Hematopoietic multipotent progenitor cell treated with erythropoietin and hydrocortisone succinate and interleukin-3 and kit ligand, for 8 days (in vitro differentiated cells): ENCODE data around the gene TPRX2.
"Not testable (repeated sequence)": the region's sequence is repeated elsewhere in the genome, so short reads cannot be mapped to it uniquely, and the experiment has no call there.

Source experiments
- DNase-seq: peaks from one replicate; pipeline ENCODE4 v3.0.0-alpha.2; 2015

Gene TPRX2

GRCh38 chr19:47863514-47863936, 4.5 kb downstream of the TPRX2 start:
- peak; percentile 78 for DNase-seq

- DNase-seq = no peak
Observed at GRCh38 chr19:47865166-47865565, 6.1 kb downstream of the TPRX2 start.

DNA sequence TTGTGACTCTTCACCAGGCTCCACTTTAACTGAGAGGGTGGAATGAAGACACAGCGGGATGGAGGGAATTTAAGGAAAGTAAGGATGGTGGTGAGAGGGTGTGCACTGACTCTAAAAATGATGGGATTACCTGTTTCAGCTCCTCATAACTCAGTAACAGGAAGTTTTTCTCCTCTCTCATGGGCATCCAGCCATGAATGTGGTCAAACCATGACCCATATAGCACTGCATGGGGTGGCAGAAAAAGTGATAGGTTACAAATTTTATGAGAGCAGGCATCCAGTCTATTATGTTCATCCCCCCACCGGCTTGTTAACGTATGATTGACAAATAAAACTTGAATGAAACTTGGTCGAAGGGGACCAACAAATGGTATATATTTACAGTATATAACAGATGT, 19.9 kb downstream of the TPRX2 start:
- no peak for DNase-seq

DNA sequence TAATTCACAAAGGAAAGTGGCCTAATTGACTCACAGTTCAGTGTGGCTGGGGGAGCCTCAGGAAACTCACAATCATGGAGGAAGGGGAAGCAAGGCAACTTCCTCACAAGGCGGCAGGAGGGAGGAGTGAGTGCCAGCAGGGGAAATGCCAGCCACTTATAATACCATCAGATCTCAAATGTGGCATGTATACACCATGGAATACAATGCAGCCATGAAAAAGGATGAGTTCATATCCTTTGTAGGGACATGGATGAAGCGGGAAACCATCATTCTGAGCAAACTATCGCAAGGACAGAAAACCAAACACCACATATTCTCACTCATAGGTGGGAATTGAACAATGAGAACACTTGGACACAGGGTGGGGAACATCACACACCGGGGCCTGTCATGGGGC, 20.4 kb downstream of the TPRX2 start:
- not testable (repeated sequence) for DNase-seq

DNA sequence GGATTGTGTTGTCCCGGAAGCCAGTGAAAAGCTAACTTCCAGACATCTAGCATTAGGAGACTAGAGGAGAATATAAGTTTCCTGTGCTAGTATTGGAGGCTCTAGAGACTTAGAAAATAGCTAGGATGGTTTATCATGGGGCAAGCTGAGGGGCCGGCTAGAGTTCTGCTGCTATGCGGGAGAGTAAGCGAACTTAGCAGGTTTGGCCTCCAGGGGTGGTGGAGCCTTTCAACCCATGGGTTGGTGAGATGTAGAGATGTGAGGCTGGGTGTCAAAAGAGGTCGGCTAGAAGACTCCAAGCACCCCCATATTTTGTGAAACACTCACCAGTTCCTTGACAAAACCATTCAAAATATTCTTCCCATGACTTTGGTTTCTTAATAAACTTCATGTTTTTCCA, 22.7 kb downstream of the TPRX2 start:
- DNase-seq = no peak

GRCh38 chr19:47882890-47883289, 23.9 kb downstream of the TPRX2 start:
- no peak for DNase-seq

- no peak for DNase-seq
Observed at GRCh38 chr19:47885067-47885463, 26.0 kb downstream of the TPRX2 start.

DNA sequence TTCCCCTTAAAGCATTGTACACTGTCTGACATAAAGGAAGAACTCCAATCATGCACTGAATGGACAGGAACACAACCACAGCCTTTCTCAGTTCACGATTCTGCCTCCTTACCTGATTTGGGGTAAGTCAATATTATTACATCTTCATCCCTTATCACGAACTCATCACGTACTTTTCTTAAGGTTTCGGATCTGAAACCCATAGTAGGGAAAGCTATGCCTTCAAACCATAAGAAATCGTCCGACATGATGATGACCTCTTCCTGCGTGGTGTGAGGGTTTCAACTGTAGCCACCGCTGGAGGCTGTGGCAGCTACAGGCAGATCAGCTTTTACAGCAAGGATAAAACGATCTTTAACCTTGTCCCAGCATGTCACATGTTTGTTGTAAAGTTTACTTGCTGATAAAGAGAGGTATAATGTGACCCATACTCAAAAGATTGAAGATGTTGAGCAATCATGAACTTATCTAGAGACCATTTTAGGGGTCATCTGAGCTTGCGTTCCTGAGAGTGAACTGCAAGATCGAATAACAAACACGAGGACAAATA, 27.1 kb downstream of the TPRX2 start, which contains the start of gene SULT2A1:
Gene SULT2A1, minus strand, starts transcription at position 306 of the 550 bp plus-strand sequence. Its CDS starts 58 bp downstream, at position 248.
- DNase-seq = no peak

DNA sequence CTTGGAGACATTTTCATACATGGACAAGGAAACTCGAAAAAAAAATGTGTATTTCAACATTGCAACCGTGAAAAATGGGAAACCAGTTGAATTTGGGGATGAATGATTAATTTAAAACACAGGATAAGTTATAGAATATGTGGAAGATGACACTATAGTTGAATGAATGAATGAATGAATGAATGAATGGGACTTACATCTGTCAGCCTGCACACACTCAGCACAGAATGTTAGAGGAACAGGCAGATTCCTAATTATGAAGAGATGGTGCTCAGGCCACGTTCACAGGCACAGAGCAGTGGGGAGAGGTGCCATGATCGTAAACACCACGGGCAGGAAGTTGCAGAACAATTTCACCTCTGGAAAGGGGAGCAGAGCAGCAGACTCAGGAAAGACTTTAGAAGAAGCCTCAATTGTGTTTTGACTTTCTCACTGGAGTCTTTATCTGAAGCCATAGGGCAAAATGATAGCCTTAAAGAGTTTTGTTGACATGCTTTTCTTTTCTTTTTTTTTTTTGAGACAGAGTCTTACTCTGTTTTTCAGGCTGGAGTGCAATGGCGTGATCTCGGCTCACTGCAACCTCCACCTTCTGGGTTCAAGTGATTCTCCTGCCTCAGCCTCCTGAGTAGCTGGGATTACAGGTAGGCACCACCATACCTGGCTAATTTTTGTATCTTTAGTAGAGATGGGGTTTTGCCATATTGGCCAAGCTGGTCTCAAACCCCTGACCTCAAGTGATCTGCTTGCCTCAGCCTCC, 32.0 kb downstream of the TPRX2 start:
- DNase-seq = no peak

GRCh38 chr19:47891622-47891922, 32.5 kb downstream of the TPRX2 start:
- no peak for DNase-seq

- DNase-seq = peak; percentile 87
Observed at GRCh38 chr19:47891923-47892666, 33.1 kb downstream of the TPRX2 start.

DNA sequence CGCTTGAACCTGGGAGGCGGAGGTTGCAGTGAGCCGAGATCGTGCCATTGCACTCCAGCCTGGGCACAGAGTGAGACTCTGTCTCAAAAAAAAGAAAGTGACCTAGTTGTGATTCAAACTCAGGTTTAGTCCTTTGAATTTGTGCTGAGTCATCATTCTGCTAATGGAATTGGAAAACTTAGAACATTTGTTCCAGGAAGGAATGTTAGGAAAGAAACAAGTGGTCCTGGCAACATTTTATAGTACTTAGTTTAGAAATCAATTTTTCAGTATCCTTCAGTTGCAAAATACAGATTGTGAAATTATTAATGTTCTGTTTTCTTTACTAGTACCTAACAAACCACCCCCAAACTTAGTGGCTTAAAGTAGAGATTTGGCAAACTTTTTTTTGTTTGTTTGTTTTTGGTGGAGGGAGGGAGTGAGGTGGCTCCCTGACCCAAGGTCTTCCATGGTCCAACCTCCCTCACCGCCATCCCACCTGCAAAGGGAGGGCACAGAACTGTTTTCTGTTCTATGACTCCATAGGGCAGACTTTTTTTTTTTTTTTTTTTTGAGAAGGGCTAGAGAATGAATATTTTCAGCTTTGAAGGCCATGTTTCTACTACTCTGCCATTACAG, 36.2 kb downstream of the TPRX2 start:
- no peak for DNase-seq

DNA sequence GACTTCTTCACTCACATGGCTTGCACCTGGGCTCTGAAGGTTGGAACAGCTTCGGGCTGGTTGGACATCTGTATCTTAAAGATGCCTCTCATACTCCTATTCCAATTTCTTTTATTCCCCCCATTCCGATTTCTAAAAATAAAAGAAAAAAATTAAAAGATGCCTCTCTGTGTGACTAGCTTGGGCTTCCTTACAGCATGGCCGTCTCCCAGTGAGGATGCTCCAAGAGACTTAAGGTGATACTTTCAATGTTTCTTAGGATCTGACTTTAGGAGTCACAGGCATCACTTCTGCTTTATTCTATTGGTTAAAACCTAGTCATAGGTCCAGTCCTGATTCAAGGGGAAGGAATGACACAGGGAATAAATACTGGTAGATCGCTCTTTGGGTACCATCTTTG, 37.0 kb downstream of the TPRX2 start:
- no peak for DNase-seq

DNA sequence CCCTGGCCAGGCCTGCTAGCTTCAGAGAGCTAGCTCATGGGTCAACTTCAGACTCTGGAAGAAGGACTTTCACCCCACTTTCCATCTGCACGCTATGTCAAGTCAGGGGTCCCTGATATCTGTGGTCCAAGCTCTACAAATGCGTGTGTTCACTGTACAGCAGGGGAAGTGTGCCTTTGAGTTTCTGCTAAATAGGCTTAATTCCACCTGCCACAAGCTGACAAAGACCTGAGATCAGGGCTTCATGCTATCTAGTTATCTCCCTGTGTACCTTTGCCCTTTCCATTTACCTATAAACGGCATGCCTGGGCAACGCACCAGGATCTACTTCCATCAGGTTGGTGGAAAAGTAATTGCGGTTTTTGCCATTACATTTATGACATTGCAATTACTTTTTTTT, 37.7 kb downstream of the TPRX2 start:
- DNase-seq = no peak

DNA sequence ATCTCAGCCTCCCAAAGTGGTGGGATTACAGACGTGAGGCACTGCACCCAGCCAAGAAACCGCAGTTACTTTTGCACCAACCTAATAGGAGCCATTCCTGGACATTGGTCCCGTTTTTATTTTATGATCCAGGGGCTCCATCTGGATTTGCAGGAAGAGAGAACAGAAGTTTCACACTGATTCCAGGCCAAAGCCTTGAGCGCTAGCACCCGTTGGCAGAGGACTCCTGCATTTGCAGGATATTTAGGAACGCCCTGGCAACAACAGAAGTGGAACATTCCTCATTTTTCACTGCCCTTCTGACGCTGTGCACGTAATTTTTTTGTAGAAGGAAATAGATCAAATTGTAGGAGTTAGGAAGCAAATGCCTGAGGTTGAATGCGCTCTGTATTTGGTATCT, 38.8 kb downstream of the TPRX2 start:
- DNase-seq = no peak

- DNase-seq = no peak
Observed at GRCh38 chr19:47899335-47899734, 40.3 kb downstream of the TPRX2 start.

DNA sequence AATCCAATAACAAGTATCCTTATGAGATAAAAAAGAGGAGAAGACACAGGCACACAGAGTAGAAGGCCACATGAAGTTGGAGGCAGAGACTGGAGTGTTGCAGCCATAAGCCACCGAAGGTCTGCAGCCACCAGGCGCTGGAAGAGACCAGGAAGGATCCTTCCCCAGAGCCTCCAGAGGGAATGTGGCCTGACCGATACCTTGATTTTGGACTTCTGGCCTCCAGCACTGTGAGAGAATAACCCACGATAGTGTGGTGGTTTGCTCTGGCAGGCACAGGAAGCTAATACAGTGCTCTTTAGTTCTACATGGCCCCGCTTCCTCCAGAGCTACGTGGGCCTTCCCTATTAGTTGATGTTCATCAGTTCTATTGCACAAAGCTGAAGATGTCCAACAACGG, 42.3 kb downstream of the TPRX2 start:
- DNase-seq = no peak

DNA sequence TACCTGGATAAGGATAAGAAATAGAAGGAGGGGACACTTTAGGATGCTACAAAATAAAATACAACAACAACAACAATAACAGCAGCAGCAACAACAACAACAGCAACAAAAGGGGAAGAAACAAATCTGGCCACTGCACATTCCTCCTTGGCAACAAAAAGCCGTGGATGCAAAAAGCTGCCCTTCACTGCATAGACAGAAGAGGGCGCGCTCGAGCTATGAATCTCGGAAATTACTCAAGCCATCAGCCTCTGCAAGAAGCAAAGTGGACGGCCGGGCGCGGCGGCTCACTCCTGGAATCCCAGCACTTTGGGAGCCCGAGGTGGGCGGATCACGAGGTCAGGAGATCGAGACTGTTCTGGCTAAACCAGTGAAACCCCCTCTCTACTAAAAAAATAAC, 50.3 kb downstream of the TPRX2 start:
- DNase-seq = not testable (repeated sequence)

DNA sequence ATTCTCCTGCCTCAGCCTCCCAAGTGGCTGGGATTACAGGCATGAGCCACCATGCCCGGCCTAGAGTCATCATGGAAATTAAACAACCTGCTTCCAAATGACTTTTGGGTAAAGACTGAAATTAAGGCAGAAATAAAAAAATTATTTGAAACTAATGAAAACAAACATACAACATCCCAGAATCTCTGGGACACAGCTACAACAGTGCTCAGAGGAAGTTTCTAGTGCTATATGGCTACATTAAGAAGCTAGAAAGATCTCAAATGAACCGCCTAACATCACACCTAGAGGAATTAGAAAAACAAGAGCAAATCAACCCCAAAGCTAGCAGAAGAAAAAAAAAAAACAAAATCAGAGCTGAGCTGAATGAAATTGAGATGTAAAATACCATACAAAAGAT, 51.2 kb downstream of the TPRX2 start:
- DNase-seq = not testable (repeated sequence)
